Measurements from ENCODE around the gene CBLC.

The CBLC gene

GRCh38 chr19:44777715-44778347 is at the start of gene CBLC:
CBLC (plus strand) TSS chr19:44777890; CDS start chr19:44777932, 42 bp downstream.
- DNase-seq (ENCODE audit: low spot score): peak; percentile 76

GRCh38 chr19:44728178-44728577 is 49.5 kb upstream of the CBLC start:
- DNase-seq (ENCODE audit: low spot score): no peak

GRCh38 chr19:44729516-44730033 is 48.1 kb upstream of the CBLC start:
- no peak for DNase-seq (ENCODE audit: low spot score)

- no peak for DNase-seq (ENCODE audit: low spot score)
These were observed 46.6 kb upstream of the CBLC start for GRCh38 chr19:44731081-44731480.

GRCh38 chr19:44731622-44732021 is 46.1 kb upstream of the CBLC start:
- no peak for DNase-seq (ENCODE audit: low spot score)

- no peak for DNase-seq (ENCODE audit: low spot score)
These were observed 45.3 kb upstream of the CBLC start for GRCh38 chr19:44732235-44733014.

- DNase-seq (ENCODE audit: low spot score): no peak
These were observed 43.3 kb upstream of the CBLC start for GRCh38 chr19:44734357-44734756.

- DNase-seq (ENCODE audit: low spot score): peak; percentile 46
These were observed 42.7 kb upstream of the CBLC start for GRCh38 chr19:44735011-44735410.

- DNase-seq (ENCODE audit: low spot score): no peak
These were observed 40.2 kb upstream of the CBLC start for GRCh38 chr19:44737238-44738071.

- no peak for DNase-seq (ENCODE audit: low spot score)
These were observed 39.6 kb upstream of the CBLC start for GRCh38 chr19:44738136-44738535.

- no peak for DNase-seq (ENCODE audit: low spot score)
These were observed 38.8 kb upstream of the CBLC start for GRCh38 chr19:44738603-44739558.

- DNase-seq (ENCODE audit: low spot score): no peak
These were observed 37.3 kb upstream of the CBLC start for GRCh38 chr19:44740351-44740824.

GRCh38 chr19:44741258-44741731 is 36.4 kb upstream of the CBLC start:
- no peak for DNase-seq (ENCODE audit: low spot score)

GRCh38 chr19:44741841-44742329 is 35.8 kb upstream of the CBLC start:
- peak; percentile 89 for DNase-seq (ENCODE audit: low spot score)

- no peak for DNase-seq (ENCODE audit: low spot score)
These were observed 35.2 kb upstream of the CBLC start for GRCh38 chr19:44742330-44743061.

GRCh38 chr19:44744871-44745332 is 32.8 kb upstream of the CBLC start:
- DNase-seq (ENCODE audit: low spot score): no peak

- DNase-seq (ENCODE audit: low spot score): peak; percentile 53
These were observed 32.3 kb upstream of the CBLC start for GRCh38 chr19:44745341-44745831.

GRCh38 chr19:44745887-44746600 is 31.6 kb upstream of the CBLC start:
- DNase-seq (ENCODE audit: low spot score): no peak

GRCh38 chr19:44746616-44746945 is 31.1 kb upstream of the CBLC start:
- DNase-seq (ENCODE audit: low spot score): no peak

All from SW480 (cell line).